Activated T-helper 1 cell treated with Interleukin-2 at 50 U/mL for 16 hours (primary cell): Measurements from ENCODE around the gene MLLT1.
"Not testable (repeated sequence)": the region's sequence is repeated elsewhere in the genome, so short reads cannot be mapped to it uniquely, and the experiment has no call there.

Source experiments
- DNase-seq: peaks from one replicate; pipeline ENCODE4 v3.0.0-alpha.2; 2020; ENCODE audit warnings: low read depth

Gene MLLT1, protein sequence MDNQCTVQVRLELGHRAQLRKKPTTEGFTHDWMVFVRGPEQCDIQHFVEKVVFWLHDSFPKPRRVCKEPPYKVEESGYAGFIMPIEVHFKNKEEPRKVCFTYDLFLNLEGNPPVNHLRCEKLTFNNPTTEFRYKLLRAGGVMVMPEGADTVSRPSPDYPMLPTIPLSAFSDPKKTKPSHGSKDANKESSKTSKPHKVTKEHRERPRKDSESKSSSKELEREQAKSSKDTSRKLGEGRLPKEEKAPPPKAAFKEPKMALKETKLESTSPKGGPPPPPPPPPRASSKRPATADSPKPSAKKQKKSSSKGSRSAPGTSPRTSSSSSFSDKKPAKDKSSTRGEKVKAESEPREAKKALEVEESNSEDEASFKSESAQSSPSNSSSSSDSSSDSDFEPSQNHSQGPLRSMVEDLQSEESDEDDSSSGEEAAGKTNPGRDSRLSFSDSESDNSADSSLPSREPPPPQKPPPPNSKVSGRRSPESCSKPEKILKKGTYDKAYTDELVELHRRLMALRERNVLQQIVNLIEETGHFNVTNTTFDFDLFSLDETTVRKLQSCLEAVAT

DNA sequence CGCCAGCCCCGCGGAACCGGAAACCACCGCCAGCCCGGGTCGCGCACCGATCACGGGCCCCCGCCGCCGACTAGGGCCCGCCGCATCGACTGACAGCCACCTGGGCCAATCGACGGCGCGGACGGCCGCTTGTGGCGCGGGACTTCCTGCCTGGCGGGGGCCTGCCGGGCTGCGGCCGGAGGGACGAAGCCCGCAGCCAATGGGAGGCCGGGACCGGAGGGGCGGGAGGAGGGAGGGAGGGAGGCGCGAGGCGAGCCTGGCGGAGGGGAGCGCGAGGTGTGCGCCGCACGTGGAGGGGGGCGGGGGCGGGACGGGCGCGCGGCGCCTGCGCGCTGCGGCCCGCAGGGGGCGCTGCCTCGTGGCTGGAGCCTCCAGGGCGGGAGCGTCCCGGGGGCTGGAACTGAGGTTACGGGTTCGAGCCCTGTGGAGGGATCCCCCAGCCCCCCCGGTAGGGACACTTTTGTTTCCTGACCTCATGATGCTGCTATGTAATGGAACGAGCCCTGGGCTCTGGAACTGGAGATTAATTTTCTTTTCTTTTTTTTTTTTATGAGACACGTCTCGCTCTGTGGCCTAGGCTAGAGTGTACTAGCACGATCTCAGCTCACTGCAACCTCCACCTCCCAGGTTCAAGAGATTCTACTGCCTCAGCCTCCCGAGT, at the start of gene MLLT1:
Gene MLLT1 (minus strand): TSS at position 45 of the 661 bp plus-strand sequence. CDS start 191 bp downstream, outside the sequence.
- DNase-seq, result peak; percentile 94

DNA sequence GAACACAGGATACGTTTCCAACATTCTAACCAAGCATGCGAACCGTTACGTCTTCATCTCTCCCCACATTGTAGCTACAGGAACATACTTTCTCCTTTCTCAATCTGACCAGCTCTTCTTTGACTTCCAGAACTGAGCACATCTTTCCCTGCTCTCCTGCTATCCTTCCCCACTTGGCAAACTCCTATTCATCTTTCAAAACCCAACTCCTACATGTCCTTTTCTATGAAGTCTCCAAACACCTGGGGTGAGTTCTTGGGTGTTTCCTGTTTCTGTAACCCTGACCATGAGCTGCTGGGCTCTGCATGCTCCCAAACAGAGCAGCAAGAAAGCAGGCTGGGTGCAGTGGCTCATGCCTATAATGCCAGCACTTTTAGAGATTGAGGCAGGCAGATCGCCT, 47.0 kb upstream of the MLLT1 start:
- no peak for DNase-seq

DNA sequence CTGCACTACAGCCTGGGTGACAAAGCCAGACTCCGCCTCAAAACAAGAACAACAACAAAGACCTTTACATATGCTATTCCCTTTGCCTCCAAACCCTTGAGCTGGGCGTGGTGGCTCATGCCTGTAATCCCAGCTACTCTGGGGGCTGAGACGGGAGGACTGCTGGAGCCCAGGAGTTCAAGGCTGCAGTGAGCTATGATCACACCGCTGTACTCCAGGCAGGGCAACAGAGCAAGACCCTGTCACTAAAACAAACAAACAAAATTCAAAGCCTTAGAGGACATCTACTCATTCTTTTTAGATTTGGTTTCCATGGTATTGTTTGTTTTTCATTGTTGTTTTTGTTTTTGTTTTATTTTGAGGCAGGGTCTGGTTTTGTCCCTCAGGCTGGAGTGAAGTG, 45.8 kb upstream of the MLLT1 start:
- no peak for DNase-seq

DNA sequence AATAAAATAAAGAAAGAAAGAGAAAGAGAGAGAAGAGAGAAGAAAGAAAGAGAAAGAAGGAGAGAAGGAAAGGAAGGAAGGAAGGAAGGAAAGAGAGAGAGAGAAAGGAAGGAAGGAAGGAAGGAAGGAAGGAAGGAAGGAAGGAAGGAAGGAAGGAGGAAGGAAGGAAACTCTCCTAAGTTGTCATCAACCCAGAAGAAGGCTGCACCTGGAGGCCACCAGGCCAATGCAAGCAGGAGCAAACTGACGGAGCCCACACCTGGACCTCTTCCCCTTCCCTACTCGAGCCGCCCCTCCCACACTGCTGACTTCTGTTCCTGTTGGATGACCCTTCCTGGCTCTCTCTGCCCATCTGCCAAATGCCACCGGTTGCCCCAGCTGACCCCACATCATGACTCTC, 45.0 kb upstream of the MLLT1 start:
- DNase-seq, result no peak

DNA sequence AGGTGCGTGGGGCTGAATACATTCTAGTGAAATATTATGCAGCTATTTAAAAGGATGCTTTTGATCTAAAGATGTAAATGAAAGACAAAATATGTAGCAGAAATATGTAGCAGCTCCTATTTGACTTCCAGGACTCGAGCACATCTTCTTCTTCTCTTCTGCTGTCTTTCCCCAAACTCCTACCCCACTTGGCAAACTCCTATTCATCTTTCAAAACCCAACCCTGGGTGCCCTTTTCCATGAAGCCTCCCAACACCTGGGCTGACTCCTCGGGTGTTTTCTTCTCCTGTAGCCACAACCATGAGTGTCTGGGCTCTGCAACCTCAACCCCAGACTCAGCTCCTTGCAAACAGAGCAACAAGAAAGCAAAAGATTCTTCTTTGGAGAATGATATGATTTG, 42.5 kb upstream of the MLLT1 start:
- DNase-seq, result no peak

DNA sequence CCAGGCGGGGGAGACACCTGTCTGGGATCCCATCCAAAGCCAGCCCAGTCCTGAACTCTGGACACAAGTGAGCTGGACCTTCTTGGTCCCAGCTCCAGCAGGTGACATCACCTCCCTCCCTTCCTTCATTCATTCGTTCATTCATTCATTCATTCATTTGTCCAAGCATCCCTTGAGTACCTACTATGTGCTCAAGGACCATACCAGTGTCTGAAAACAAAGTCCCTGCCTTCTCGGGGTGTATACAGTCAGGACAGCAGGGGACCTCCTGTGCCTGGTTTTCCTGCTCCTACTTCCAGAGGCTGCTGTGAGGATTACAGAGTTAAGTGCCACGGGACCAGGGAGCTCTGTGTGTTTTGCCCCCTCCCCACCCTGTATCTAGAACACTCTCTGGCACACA, 39.6 kb upstream of the MLLT1 start:
- DNase-seq, result no peak

DNA sequence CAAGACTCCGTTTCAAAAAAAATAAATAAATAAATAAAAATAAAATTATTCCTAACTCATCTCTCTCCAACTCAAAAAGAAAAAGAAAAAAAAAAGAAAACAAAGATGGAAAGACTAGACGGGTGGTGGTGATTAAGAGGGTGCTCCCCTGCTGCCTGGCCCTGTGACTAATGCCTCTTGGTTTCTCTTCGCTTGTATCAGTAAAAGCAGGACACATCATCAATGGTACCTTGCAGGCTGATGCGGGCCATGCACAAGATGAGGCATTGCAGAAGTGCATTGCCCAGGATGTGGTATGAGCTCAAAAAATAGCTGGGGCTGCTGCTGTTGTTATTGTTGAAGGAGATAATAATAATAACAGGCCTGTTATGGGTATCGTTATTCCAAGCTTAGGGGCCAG, 39.0 kb upstream of the MLLT1 start:
- no peak for DNase-seq

DNA sequence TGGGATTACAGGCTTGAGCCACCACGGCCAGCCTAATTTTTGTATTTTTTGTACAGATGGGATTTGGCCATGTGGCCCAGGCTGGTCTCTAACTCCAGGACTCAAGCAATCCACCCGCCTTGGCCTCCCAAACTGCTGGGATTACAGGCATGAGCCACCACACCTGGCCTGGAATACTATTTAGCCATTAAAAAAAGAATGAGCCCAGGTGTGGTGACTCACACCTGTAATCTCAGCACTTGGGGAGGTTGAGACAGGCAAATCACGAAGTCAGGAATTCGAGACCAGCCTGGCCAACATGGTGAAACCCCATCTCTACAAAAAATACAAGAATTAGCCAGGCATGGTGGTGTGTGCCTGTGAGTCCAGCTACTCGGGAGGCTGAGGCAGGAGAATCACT, 35.9 kb upstream of the MLLT1 start:
- DNase-seq, result not testable (repeated sequence)

DNA sequence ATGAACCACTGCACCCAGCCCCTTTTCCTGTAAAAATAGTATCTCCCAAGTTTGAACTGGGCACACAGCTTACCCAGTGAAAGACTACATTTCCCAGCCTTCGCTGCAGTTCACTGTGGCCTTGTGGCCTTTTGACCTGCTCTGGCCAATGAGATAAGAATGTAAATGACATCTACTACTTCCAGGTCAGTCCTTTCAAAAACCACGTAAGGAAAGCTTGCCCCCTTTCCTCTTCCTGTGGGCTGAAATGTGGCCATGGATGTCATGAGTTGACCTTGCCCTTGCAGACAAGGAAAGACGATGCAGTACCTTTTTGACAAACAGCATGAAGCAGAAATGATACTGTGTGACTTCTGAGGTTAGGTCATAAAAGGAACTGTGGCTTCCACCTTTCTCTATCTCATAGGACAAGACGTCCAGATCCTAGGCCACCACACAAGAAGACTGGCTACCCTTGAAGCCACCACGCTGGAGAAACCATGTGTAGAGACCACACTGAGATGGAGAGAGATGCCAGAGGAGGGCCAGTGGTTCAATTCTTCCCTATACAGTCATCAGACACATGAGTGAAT, 33.7 kb upstream of the MLLT1 start:
- DNase-seq, result no peak

DNA sequence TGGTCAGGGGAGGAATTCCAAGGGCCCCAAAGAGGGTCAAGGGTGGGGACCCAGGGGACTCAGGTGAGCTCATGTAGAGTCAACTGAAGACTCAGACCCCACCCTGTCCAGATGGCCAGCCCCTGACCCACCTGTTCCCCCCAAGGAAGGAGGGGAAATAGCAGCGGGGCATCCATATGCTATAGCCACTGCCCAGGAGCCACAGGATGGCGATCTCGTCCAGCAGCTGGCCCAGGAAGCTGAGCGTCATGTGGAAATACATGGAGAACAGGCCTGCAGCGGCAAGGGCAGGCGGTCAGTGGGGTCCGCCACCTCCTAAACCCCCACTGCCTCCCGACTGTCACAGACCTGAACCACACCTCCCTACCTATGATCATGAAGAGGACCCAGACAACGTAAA, 32.2 kb upstream of the MLLT1 start:
- DNase-seq, result no peak

DNA sequence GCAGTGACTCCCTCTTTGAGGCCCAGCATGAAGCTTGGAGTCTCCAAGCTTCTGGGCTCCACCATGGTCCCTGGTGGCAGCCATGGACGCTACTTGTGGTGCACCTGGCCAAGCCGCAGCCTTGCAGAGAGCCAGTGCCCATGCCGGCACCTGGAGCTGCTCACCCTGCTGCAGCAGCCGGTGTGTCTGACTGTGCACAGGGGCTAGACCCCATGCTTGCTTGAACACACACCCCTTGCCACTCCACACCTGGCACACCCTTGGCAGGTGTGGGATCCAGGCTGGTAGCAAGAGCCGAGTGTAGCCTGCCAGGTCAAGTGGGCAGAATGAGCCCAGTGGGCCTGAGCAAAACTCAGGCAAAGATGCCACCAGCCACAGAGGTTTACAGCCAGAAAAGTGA, 18.6 kb upstream of the MLLT1 start:
- no peak for DNase-seq

DNA sequence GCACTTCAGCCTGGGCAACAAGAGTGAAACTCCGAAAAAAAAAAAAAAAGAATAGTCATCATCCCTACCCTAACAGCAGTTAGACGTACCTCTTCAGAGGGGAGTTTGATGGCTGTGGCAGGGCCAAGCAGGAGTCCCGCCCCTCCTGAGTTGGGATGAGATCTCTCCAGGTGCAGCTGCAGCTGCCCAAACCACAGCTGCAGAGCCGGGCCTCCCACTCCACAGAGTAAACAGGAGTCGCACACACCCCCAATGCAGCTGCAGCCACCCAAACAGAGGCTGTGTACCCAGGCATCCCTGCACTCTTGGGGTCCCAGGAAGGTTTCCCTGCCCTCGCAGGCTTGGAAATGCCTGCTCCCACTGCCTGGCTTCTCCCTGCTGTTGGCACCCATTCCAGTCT, 17.4 kb upstream of the MLLT1 start:
- DNase-seq, result no peak

DNA sequence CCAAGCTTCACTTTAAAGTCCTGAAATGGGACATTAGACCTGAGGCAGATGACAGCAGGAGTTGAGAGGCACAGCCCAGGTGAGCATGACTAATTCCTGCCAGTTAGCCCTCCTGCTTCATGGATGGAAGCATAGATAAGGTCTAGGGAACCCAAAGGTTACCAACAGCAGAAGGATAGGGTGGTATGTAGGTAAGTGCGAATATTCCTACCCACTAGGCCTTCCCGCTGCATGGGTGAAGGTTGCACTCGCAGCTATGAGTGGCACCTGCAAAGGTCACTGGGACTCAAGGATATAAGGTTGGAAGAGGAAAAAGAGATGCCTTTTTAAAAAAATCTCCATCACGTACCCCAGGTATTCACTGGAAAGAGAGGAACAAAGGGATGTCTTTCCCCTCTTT, 12.2 kb upstream of the MLLT1 start:
- DNase-seq, result no peak

DNA sequence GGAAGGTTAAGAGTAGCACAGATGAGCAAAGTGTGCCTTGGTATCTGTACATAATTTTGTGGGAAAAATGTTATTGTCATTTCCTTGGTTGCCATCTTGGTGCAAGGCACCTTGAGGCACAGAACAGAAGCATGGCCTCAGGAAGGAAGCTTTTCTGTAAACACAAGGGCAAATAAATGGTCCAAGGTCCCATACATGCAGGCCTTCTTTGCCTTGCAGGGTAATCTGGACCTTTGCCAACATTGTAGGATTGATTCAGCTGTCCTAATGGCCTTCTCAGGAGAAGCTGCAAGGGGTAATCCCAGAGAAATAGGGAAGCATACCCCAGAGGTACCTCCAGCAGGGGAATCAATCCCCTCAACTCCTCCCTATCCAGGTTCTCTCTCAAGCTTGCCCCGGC, 9.0 kb upstream of the MLLT1 start:
- no peak for DNase-seq

DNA sequence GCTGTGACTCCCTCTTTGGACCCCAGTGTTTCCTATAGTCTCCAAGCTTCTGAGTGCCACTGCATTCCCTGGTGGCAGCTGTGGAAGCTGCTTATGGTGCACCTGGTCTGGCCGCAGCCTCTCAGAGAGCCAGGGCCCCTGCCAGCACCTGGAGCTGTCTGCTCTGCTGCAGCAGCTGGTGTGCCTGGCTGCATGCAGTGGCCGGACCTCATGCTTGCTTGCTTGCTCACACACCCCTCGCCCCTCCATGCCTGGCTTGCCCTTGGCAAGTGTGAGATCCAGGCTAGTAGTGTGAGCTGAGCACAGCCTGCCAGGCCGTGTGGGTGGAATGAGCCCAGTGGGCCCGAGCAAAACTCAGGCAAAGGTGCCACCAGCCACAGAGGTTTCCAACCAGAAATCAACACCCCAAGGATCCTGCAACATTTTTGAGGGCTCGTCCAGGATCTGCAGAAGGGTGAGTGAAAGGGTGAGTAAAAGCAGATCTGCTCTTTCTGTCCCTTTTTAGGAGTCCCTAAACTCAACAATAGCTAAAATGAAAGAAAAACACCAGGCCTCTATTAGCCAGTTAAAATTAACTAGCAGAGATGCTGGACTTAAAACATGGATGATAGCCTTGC, 7.6 kb upstream of the MLLT1 start:
- no peak for DNase-seq

DNA sequence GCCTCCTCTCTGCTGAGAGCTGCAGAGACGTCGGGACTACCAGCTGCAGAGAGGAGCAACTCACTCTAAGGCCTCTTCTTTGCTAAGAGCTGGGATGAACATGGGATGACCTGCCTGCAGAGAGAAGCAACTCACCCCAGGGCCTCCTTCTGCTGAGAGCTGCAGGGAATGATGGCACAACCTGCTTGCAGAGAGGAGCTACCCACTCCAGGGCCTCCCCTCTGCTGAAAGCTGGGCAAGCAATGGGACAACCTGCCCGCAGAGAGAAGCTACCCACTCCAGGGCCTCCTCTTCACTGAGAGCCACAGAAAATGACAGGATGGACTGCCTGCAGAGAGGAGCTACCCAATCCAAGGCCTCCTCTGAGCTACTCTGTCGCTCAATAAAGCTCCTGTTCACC, 6.9 kb upstream of the MLLT1 start:
- DNase-seq, result no peak

DNA sequence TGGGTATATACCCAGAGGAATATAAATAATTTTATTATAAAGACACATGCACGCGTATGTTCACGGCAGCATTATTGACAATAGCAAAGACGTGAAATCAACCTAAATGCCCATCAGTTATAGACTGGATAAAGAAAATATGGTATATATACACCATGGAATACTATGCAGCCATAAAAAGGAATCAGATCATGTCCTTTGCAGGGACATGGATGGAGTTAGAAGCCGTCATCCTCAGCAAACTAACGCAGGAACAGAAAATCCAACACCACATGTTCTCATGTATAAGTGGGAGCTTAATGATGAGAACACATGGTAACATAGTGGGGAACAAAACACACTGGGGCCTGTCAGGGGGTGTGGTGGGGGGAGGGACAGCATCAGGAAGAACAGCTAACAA, 2.6 kb upstream of the MLLT1 start:
- DNase-seq, result not testable (repeated sequence)

DNA sequence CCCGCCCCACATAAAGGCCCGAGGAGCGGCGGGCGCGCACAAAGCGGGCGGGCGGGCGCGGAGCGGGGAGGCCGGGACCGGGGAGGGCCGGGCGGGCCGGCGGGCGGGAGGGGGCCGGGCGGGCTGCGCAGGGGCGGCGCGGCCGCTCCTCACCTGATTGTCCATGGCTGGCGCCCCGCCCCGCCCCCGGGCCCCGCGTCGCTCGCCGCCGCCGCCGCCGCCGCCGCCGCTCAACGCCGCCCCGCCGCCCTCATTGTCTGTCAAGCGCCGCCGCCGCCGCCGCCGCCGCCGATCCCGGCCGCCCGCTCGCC, 200 bp downstream of the MLLT1 start:
- no peak for DNase-seq

DNA sequence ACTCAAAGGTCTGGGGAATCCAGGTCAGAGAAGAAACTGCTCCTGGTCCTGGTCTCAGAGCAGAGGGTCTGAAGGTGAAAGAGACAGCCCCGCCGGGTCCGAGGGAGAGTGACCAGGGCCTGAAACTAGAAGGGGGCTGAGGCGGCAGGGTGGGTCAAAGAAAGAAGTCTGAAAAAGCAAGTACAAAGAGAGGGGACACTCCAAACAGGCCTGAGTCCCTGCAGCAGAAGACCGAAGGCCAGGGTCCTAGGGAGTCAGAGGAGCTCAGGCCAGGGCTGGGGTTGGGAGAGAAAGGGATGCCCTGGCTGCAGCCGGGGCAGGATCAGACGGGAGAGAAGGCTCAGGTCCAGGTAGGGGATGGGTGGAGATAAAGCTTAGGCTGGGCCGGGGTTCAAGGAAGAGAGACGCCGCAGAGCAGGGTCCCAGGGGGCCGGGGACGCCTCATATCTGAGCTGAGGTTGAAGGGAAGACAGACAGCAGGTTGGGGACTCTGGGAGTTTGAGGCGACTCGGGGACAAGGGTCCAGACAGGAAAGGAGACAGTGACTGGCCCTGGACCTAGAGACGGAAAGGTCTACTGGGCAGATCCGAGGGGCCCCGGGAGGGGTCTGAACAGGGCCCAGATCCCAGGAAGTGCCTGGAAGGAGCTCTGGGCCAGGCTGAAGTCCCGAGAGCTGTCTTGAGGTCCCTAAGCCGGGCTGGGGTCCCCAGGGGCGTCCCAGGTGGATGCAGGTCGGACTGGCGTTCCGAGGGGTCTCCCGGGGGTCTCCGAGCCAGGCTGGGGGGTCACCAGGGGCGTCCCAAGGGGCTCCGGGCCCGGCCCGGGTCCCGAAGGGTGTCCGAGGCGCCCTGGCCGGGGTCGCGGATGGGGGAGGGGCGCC, 795 bp downstream of the MLLT1 start:
- no peak for DNase-seq

DNA sequence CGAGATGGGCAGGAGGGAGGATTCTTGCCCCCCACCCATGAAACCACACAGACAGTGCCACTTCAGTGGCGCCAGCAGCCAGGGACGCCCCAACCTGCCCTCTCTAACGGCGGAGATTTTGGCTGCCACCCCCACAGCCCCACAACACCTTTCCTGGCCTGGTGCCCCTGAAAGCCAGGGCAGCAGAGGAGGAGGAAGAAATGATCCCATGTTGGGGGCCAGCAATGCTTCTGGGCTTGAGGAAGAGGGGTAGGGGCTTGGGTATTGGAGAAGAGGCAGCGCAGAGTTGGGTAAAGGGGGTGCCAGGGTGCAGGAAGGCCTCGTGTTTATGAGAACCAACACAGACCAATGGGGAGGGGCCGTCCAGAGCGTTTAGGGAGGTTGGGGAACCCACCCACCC, 1.7 kb downstream of the MLLT1 start:
- DNase-seq, result no peak

DNA sequence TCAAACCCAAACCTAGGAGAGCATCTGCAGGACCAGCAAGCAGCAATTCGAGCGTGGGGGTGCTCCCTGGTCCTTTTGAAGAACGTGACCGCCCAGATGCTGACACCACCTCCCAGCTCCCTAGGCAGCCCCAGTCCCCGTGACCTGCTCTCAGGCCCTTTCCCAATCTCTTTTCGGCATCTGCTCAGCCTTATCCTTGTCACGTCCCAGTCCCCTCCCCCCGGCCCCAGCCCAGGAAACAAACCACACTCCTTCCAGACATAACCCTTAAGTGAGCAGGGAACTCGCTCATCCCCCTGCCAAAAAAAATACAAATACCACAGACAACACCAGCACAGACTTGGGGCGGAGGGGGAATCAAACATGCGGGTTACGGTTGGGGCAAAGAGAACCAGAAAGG, 3.3 kb downstream of the MLLT1 start:
- DNase-seq, result no peak

DNA sequence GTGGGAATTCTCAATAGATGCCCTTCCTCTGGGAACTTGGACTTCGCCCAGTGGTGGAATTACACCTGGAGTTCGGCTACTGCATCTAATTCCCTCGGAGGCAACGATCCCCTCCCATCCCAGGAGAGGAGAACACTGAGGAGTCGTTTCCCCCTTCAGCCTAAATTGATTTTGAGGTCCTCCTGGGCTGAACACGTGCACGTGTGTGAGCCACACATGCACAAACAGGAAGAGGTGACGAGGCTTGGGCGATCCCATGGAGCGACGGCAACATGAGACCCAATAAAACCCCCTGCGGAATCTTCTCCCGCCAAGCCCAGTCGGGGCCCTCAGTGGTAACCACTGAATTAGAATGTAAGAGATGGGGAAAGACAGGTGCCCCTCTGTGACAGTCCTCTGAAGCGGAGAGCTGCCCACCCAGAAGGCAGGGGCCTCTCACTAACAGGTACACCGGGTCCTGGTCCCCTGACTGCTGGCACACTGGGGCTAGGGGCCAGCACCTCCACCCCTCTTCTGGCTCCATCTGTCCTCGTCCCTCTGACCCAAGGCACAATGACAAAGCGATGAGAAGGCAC, 4.5 kb downstream of the MLLT1 start:
- no peak for DNase-seq
